Measurements from ENCODE around the gene SPACDR.

SPACDR gene

GRCh38 chr7:100407285-100408180, 56.5 kb downstream of the SPACDR start:
- DNase-seq, result peak; percentile 16 to 57

GRCh38 chr7:100406767-100407166, 57.3 kb downstream of the SPACDR start:
- no peak for DNase-seq
